ENCODE results near the gene PHF24. TPM values are rescaled to one million over a fixed set of nuclear protein-coding genes. Genes with fewer than 3 reads are reported as not detected.

PHF24 gene
- total and polyA plus RNA-seq, 2 of the 13 experiments (the other 11 are each of a cell fraction or from before 2014, with no cell fraction given), result 0.05 TPM; not detected in 1

DNA sequence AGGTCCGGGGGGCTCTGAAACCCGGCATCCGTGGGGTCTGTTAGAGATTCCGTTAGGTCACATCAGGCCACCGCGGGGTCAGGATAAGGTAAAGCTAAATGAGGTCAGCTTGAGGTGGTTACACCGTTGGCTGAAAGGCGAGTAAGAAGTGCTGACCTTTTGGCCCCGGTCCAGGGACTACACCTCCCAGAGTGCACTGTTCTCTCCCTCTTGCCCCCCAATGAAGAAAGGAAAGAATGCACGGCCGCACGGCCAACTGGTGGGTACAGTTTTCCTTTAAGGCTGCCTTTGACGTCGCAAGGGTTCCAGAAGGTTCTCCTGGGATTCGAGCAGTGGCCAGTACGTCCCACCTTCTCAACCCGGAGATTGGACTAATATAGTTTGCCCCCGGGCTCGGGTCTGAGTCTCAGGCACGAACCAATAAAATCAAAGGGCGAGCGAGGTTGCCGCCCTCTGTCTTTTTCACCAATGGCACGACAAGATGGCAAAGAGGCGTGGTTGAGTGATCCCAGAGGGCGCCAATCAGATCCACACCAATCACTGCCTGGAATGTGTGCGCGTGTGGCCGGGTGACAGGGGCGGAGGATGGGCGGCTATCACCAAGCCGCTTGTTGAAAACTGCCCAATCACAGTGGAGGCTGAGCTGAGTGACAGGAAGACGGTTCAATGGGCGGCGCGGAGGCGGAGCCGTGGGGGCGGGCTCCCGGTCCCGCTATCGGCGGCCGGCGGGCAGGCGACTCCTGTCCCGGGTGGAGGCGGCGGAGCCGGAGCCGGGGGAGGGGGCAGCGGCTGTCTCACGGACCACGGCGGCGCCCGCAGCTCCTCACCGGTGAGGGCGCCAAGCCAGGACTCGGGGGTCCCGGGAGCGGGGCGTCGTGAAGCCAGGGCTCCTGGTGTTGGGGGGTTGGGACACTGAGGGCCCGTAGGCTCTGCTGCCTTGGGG, 31.2 kb downstream of the PHF24 start, which contains the start of gene DNAJB5 (continued):
- TF ChIP-seq, protein P1, sequence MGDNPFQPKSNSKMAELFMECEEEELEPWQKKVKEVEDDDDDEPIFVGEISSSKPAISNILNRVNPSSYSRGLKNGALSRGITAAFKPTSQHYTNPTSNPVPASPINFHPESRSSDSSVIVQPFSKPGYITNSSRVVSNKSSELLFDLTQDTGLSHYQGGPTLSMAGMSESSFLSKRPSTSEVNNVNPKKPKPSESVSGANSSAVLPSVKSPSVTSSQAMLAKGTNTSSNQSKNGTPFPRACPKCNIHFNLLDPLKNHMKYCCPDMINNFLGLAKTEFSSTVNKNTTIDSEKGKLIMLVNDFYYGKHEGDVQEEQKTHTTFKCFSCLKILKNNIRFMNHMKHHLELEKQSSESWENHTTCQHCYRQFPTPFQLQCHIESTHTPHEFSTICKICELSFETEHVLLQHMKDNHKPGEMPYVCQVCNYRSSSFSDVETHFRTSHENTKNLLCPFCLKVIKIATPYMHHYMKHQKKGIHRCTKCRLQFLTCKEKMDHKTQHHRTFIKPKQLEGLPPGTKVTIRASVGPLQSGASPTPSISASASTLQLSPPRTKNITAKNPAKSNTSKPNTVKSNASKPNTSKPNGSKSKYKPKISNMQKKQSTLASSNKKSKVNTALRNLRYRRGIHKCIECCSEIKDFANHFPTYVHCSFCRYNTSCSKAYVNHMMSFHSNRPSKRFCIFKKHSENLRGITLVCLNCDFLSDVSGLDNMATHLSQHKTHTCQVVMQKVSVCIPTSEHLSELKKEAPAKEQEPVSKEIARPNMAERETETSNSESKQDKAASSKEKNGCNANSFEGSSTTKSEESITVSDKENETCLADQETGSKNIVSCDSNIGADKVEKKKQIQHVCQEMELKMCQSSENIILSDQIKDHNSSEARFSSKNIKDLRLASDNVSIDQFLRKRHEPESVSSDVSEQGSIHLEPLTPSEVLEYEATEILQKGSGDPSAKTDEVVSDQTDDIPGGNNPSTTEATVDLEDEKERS (CRISPR knock-in tag; IDR thresholded peaks at IDR 0.05), result no peak
- TF ChIP-seq BHLHE40 (IDR thresholded peaks at IDR 0.05; ENCODE audit: low read length), result peak; percentile 56
- TF ChIP-seq, protein P2, sequence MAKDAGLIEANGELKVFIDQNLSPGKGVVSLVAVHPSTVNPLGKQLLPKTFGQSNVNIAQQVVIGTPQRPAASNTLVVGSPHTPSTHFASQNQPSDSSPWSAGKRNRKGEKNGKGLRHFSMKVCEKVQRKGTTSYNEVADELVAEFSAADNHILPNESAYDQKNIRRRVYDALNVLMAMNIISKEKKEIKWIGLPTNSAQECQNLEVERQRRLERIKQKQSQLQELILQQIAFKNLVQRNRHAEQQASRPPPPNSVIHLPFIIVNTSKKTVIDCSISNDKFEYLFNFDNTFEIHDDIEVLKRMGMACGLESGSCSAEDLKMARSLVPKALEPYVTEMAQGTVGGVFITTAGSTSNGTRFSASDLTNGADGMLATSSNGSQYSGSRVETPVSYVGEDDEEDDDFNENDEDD (CRISPR knock-in tag; IDR thresholded peaks at IDR 0.05; ENCODE audit: borderline replicate concordance), result peak; percentile 68; the same call in 1 of the 2 replicates
- TF ChIP-seq, protein P3, sequence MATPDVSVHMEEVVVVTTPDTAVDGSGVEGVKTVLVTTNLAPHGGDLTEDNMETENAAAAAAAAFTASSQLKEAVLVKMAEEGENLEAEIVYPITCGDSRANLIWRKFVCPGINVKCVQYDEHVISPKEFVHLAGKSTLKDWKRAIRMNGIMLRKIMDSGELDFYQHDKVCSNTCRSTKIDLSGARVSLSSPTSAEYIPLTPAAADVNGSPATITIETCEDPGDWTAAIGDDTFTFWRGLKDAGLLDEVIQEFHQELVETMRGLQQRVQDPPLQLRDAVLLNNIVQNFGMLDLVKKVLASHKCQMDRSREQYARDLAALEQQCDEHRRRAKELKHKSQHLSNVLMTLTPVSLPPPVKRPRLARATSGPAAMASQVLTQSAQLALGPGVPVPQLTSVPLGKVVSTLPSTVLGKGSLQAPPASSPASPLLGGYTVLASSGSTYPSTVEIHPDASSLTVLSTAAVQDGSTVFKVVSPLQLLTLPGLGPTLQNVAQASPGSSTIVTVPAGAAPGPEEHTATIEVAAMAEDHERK (CRISPR knock-in tag; IDR thresholded peaks at IDR 0.05; ENCODE audit: low read depth), result no peak
- TF ChIP-seq, protein P4, sequence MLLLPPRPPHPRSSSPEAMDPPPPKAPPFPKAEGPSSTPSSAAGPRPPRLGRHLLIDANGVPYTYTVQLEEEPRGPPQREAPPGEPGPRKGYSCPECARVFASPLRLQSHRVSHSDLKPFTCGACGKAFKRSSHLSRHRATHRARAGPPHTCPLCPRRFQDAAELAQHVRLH (CRISPR knock-in tag; IDR thresholded peaks at IDR 0.05; ENCODE audit: borderline replicate concordance, low read depth), result no peak
- no peak for TF ChIP-seq NKX3-1 (CRISPR knock-in tag; IDR thresholded peaks at IDR 0.05)
- TF ChIP-seq, protein P5, sequence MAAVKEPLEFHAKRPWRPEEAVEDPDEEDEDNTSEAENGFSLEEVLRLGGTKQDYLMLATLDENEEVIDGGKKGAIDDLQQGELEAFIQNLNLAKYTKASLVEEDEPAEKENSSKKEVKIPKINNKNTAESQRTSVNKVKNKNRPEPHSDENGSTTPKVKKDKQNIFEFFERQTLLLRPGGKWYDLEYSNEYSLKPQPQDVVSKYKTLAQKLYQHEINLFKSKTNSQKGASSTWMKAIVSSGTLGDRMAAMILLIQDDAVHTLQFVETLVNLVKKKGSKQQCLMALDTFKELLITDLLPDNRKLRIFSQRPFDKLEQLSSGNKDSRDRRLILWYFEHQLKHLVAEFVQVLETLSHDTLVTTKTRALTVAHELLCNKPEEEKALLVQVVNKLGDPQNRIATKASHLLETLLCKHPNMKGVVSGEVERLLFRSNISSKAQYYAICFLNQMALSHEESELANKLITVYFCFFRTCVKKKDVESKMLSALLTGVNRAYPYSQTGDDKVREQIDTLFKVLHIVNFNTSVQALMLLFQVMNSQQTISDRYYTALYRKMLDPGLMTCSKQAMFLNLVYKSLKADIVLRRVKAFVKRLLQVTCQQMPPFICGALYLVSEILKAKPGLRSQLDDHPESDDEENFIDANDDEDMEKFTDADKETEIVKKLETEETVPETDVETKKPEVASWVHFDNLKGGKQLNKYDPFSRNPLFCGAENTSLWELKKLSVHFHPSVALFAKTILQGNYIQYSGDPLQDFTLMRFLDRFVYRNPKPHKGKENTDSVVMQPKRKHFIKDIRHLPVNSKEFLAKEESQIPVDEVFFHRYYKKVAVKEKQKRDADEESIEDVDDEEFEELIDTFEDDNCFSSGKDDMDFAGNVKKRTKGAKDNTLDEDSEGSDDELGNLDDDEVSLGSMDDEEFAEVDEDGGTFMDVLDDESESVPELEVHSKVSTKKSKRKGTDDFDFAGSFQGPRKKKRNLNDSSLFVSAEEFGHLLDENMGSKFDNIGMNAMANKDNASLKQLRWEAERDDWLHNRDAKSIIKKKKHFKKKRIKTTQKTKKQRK (IDR thresholded peaks at IDR 0.05; ENCODE audit: low read length), result peak; percentile 59; the same call in 1 of the 2 replicates
- TF ChIP-seq, protein P6, sequence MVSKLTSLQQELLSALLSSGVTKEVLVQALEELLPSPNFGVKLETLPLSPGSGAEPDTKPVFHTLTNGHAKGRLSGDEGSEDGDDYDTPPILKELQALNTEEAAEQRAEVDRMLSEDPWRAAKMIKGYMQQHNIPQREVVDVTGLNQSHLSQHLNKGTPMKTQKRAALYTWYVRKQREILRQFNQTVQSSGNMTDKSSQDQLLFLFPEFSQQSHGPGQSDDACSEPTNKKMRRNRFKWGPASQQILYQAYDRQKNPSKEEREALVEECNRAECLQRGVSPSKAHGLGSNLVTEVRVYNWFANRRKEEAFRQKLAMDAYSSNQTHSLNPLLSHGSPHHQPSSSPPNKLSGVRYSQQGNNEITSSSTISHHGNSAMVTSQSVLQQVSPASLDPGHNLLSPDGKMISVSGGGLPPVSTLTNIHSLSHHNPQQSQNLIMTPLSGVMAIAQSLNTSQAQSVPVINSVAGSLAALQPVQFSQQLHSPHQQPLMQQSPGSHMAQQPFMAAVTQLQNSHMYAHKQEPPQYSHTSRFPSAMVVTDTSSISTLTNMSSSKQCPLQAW (CRISPR knock-in tag; IDR thresholded peaks at IDR 0.05), result peak; percentile 67
- TF ChIP-seq CBX1 (IDR thresholded peaks at IDR 0.05; ENCODE audit: low read depth), result peak; percentile 86
- 0 out of 2 replicates have a peak, but pooled peaks have one; percentile 41 for TF ChIP-seq MEIS2 (CRISPR knock-in tag; IDR thresholded peaks at IDR 0.05)
- TF ChIP-seq, protein P7, sequence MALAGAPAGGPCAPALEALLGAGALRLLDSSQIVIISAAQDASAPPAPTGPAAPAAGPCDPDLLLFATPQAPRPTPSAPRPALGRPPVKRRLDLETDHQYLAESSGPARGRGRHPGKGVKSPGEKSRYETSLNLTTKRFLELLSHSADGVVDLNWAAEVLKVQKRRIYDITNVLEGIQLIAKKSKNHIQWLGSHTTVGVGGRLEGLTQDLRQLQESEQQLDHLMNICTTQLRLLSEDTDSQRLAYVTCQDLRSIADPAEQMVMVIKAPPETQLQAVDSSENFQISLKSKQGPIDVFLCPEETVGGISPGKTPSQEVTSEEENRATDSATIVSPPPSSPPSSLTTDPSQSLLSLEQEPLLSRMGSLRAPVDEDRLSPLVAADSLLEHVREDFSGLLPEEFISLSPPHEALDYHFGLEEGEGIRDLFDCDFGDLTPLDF (CRISPR knock-in tag; IDR thresholded peaks at IDR 0.05), result peak; percentile 58
